Measurements from ENCODE around the gene P2RY8. TPM values are rescaled to one million over a fixed set of nuclear protein-coding genes. Genes with fewer than 3 reads are reported as not detected.

P2RY8 gene
- total RNA-seq, 1 experiment from 2014 or later: 0.44 TPM

DNA sequence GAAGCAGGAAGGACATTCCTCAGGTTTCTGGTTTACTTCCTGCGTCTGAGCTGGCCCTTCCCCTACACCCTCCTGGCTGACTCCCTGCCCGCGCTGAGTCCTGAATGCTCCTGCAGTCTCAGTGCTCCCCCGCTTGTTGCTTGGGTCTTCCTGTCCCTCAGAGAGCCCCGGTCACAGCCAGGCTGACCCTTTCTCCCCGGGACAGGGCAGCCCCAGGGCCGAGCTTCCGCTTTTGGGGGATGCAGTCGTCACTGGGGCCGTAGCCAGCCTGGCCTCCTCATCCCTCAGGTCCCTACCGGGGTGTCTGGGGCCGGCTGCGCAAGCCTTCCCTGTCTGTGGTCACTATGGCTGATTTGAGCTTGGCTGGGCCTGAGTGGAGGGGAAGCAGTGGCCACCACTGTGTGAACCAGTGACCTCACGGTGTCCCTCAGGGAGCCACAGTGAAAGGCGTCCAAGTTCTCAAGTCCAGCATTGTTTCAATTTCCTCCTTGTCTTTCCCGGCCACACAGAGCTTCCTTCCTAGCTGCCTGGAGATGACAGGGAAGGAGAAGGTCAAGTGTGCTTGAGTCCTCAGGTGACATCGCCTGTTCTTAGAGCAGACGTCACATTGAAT is 50.1 kb downstream of the P2RY8 start:
- no peak overlapping the region for H3K4me2 ChIP-seq (ENCODE audit: low read length)
- CTCF ChIA-PET: no interaction called here
- H2AFZ ChIP-seq (ENCODE audit: low read depth, low read length, poor library complexity, severe bottlenecking): no peak overlapping the region
- H4K20me1 ChIP-seq (ENCODE audit: insufficient read depth): no peaks in the 10 kb centered on the region
- BruUV-seq (replicated peaks): no TSS peak
- ATAC-seq: no peak
- H3K36me3 ChIP-seq (ENCODE audit: control insufficient read depth in 1 of 2, insufficient read depth in 2 of 2, low read length in 2 of 2): no peaks in the 10 kb centered on the region
- no peaks in the 10 kb centered on the region for H3K9me2 ChIP-seq (ENCODE audit: insufficient read depth)
- TF ChIP-seq, protein P1, sequence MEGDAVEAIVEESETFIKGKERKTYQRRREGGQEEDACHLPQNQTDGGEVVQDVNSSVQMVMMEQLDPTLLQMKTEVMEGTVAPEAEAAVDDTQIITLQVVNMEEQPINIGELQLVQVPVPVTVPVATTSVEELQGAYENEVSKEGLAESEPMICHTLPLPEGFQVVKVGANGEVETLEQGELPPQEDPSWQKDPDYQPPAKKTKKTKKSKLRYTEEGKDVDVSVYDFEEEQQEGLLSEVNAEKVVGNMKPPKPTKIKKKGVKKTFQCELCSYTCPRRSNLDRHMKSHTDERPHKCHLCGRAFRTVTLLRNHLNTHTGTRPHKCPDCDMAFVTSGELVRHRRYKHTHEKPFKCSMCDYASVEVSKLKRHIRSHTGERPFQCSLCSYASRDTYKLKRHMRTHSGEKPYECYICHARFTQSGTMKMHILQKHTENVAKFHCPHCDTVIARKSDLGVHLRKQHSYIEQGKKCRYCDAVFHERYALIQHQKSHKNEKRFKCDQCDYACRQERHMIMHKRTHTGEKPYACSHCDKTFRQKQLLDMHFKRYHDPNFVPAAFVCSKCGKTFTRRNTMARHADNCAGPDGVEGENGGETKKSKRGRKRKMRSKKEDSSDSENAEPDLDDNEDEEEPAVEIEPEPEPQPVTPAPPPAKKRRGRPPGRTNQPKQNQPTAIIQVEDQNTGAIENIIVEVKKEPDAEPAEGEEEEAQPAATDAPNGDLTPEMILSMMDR (IDR thresholded peaks at IDR 0.05 in 2 of 3, conservative IDR thresholded peaks at IDR 0.05 in 1 of 3; ENCODE audit: borderline replicate concordance in 1 of 3, insufficient read depth in 1 of 3, low read depth in 2 of 3, low read length in 2 of 3): no peak
- TF ChIP-seq RAD21 (IDR thresholded peaks at IDR 0.05; ENCODE audit: low read depth): no peak
- no peak for TF ChIP-seq EZH2 (IDR thresholded peaks at IDR 0.05)
- TF ChIP-seq POLR2A (IDR thresholded peaks at IDR 0.05; ENCODE audit: borderline replicate concordance, extremely low read depth, insufficient read depth, insufficient read length): no peak
- TF ChIP-seq, protein P2, sequence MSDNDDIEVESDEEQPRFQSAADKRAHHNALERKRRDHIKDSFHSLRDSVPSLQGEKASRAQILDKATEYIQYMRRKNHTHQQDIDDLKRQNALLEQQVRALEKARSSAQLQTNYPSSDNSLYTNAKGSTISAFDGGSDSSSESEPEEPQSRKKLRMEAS (IDR thresholded peaks at IDR 0.05): no peak
- TF ChIP-seq, protein P3, sequence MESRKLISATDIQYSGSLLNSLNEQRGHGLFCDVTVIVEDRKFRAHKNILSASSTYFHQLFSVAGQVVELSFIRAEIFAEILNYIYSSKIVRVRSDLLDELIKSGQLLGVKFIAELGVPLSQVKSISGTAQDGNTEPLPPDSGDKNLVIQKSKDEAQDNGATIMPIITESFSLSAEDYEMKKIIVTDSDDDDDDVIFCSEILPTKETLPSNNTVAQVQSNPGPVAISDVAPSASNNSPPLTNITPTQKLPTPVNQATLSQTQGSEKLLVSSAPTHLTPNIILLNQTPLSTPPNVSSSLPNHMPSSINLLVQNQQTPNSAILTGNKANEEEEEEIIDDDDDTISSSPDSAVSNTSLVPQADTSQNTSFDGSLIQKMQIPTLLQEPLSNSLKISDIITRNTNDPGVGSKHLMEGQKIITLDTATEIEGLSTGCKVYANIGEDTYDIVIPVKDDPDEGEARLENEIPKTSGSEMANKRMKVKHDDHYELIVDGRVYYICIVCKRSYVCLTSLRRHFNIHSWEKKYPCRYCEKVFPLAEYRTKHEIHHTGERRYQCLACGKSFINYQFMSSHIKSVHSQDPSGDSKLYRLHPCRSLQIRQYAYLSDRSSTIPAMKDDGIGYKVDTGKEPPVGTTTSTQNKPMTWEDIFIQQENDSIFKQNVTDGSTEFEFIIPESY (IDR thresholded peaks at IDR 0.05; ENCODE audit: extremely low read depth, insufficient replicate concordance, low read length): no peak
- TF ChIP-seq ELF1 (IDR thresholded peaks at IDR 0.05; ENCODE audit: borderline replicate concordance, low read depth): no peak
- TF ChIP-seq ZFX (IDR thresholded peaks at IDR 0.05): no peak
- TF ChIP-seq, protein P4, sequence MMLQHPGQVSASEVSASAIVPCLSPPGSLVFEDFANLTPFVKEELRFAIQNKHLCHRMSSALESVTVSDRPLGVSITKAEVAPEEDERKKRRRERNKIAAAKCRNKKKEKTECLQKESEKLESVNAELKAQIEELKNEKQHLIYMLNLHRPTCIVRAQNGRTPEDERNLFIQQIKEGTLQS (IDR thresholded peaks at IDR 0.05): no peak
- no peak for TF ChIP-seq SIN3A (IDR thresholded peaks at IDR 0.05; ENCODE audit: low read depth)
- peaks cover 4% of the 10 kb centered on the region in 2 experiments; a peak in 1 of 4 replicates for H3K4me1 ChIP-seq (ENCODE audit: control insufficient read depth in 1 of 2, insufficient read depth in 2 of 2, low read length in 2 of 2)
- H3K79me2 ChIP-seq (ENCODE audit: insufficient read depth, low read length): no peaks in the 10 kb centered on the region
- H3K9ac ChIP-seq (ENCODE audit: low read length): no peak overlapping the region
- H3K9me3 ChIP-seq (ENCODE audit: control insufficient read depth in 1 of 2, insufficient read depth in 1 of 2, low read depth in 1 of 2, low read length in 2 of 2): peaks cover 0 to 3% of the 10 kb centered on the region in 2 experiments; a peak in 1 of 4 replicates
- no peak overlapping the region for H3K4me3 ChIP-seq (replicated peaks in 1 of 2; ENCODE audit: low read depth in 1 of 2, low read length in 2 of 2)
- POLR2A ChIA-PET: no interaction called here
- no peak overlapping the region for H3K27ac ChIP-seq (ENCODE audit: low read depth, low read length)
- RAD21 ChIA-PET (ENCODE audit: low non-redundant PET in 1 of 2, low total read pairs in 2 of 2, uncharacterized antibody in 2 of 2, unreplicated experiment in 2 of 2): no interaction called here
- DNase-seq (ENCODE audit: low read depth, low spot score): no peak
- intact Hi-C loops (cut with micrococcal nuclease): no loop called here
- H3K27me3 ChIP-seq (ENCODE audit: insufficient read depth, low read length): no peaks in the 10 kb centered on the region

All from HCT116 (cell line).